Right forelimb (tissue), 1 donor: ENCODE measurements around the gene GFI1.

Experiments
- DNase-seq: peaks from one replicate; pipeline ENCODE4 v3.0.0-alpha.2; 2018

GFI1 gene

GRCh38 chr1:92487078-92487605 lies 417 bp upstream of the GFI1 start:
- no peak for DNase-seq

DNA sequence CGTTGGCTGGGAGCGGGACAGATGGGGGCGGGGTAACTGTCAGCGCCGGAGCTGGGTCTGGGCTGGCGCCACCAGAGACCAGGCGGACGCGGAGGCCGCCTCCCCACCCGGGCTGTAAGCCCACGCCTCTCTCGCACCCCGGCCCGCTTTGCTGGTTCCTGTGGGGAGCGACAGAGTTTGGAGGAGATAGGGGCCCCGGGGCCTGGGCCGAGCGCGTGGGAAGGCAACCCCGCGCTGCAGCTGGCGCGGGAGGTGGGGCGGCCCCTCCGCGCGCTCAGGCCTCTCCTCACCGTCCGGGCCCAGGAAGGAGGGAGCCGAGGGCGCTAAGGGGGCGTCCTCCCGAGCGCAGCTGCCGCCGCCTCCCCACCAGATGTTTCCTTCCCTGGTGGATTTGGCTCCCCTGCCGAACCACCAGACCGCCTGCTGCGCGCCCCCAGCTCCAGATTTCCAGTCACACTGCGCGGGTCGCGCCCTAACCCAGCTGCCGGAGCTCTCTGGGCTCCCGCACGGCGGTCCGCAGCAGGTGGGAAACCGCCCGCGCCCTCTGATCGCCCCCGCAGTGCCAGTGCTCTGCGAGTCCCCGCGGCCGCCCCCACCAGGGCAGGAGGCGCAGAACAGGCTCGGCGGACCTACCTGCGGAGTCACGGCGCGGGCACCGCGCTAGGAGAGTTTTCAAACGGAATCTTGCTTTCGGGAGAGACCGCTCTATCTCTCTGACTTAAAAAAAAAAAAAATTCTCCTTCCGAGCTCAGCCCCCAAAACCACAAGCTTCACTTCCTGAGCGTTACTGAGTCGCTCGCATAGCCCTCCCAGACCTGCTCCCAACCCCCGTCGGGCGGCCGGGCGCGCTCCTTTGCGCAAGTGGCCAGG lies 1.1 kb downstream of the GFI1 start:
- peak; percentile 61 for DNase-seq

DNA sequence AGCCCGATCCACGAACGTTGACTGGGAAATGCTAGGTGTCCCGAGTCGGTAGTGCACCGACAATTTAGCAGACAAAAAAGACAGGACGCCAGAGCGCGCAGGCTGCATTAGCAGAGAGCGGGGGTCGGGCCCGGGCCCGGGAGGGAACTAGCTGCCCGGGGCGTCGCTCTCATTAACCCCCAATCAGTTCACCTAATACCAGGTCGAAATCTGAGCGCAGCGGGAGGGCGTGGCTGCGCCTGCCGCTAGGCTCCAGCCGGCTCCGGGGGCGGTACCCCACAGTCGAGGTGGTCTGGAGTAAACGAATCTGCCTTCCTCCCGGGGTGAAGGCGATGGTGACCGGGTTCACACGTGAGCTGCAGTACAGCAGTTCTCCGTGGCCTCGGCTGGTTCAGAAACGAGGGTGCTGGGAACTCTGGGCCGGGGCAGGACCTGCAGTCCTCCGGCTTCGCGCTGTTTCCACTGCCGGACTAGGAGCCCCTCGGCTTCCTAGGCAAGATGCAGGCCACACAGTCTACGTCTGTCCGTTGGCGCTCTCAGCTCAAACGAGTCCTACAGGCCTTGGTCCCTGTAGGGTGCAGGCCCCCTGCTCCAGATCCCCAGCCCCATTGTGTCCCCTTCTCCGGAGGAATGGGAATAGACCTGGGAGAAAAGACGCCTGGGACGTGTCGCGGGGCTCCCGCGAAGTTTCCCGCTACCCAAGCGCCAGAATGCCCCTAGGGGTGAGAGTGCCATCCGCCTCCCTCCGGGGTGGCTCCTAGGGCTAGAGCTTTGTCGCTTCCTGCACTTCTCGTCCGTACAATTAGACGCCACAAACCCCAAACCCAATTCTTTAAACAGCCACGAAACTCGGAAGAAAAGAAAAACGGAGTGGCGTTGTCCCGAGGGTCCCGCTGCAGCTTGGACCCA lies 2.0 kb downstream of the GFI1 start:
- DNase-seq: peak; percentile 69

DNA sequence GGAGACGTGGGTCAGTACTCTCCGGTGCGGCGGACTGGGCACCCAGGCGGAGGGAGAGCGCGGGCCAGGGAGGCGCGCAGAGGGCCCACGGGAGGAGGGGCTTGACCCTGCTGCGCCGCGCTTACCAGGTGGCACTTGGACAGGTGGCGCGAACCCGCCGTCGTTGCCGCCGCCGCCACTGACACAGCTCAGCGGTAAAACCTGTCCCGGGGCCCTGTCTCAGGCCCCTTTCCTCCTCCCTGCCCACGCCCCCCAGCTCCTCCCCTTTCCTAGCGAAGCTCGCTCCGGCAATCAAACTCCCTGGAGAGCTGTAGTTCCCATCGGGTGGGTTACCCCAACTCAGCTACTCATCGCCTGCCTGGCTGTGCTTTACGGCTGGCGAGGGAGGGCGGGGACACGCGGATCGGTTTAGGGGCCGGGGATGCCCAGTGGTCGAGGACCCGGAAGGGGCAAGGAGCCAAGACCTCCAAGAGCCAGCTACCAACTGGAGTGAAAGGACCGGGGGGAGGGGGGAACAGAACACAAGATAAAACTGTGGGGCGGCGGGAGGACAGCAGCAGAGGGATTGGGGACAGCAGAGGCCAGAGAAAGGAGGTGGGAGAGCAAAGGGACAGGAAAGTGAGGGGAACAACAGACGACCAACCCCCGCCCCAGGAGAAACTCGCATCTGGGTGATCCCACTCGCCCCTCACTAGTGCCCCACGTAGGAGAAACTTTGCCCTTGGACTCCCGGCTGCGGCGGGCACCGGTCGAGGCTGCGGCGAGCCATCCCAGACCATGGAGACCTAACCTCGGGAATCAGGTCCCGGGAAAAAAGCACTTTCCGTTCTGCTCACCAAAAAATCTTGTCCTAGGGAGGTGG lies 2.9 kb downstream of the GFI1 start:
- peak; percentile 58 for DNase-seq

DNA sequence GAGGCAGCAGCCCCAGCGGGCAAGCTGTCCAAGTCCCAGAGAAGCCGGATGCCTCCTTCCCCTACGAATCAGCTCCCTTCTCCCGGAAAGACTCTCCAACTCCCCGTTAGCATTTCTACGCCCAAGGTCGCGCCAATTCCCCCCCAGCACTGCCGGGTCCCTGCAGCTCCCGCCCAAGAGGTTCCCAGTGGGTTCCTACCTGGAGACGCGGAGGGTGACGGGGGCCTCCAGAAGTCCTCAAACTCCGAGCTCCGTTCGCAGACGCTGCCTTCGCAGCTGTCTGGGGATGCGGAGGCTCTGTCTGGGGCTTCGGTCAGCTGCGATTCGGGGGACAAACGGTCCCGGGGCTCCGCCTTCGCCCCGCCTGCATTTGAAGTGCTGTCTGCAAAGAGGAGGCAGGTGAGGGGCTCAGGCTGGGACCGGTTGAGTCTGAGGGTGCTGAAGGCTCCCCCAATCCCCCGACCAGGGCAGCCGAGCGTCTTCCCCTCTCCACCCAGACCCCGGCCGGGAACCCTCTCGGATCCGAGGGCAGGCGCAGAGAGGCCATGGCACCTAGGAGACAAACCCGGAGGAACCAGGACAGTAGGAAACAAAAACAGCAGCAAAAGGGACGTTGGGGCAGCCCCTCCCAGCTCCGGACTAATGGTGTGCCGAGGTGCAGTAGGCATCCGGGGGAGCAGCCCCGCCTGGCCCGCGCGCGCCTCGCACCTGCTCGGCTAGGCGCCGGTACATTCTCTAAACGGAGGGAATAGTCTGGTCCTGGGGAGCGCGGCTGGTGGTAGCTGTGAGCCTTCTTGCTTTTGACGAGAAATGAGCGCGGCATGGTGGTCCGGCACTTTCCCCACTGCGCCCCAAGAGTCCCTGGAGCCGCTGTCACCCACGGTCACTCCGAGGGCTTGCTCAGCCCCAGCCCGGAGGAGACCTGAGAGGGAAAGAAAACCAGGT lies 3.8 kb downstream of the GFI1 start:
- peak; percentile 67 for DNase-seq

DNA sequence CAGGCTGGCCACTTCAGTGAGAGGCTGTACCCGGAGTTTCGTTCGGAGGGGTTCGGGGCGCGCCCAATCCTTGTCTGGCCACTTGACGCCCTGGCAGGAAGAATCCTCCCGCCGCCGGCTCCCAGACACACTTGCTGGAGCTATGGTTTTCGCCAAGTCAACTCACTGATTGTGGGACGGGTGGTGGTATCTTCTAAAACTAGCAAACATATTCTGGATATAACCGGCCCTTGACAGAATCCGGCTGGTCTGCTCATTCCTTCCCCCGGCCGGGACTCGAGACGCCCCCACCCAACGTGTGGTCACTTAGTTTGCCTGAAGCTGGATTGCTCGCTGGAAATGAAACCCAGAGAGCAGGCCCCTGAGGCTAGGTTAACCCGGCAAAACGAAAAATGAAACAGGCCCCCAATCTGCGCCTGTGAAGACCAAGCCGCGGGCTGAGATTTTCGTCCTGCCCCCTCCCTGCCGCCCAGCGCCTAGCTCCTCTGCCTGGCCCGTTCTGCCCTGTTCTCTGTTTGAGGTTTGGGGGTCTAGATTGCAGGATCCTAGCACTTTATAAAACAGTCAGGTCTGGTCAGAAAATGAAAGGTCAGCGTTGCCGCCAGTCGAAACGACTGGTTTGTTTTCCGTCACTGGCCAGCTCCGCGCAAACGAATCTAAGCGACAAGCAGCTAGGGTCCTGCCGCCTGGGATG lies 4.6 kb downstream of the GFI1 start:
- peak; percentile 60 for DNase-seq

- no peak for DNase-seq
Measured at GRCh38 chr1:92481599-92481925, 5.2 kb downstream of the GFI1 start.

DNA sequence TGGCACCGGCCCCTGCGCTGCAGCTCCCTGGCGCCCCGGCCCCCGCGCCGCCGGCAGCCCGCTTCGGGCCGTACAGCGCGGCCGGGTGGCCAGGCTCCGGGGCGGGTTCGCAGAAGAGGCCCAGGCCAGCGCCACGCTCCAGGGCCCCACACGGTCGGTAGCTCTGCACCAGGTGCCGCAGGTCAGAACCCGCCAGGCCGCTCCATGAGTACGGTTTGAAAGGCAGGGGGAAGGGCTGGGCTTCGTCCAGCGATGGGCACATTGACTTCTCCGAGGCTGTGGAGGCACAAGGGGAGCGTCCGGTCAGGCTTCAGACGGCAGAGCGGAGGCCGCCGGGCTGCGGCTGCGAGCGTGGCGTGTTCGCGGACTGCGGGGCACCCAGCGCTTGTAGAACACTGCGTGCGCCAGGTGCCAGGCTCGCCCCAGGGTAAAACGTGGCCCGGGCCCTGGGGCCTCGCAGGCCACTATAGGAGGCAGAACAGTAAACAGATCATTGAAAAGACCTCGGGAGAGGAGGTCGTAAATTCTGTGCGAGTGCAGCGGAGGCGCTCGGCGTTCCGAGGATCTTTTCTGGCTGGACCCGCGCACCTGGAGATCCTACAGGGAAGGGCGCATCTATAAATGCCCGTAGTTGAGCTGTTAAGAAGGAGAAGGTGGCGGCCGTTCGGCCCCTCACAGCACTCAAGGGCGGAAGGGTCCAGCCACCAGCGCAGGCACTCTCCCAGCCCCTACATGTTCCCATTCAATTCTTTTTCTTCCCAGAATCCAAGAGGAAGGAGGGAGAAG lies 5.7 kb downstream of the GFI1 start:
- no peak for DNase-seq

DNA sequence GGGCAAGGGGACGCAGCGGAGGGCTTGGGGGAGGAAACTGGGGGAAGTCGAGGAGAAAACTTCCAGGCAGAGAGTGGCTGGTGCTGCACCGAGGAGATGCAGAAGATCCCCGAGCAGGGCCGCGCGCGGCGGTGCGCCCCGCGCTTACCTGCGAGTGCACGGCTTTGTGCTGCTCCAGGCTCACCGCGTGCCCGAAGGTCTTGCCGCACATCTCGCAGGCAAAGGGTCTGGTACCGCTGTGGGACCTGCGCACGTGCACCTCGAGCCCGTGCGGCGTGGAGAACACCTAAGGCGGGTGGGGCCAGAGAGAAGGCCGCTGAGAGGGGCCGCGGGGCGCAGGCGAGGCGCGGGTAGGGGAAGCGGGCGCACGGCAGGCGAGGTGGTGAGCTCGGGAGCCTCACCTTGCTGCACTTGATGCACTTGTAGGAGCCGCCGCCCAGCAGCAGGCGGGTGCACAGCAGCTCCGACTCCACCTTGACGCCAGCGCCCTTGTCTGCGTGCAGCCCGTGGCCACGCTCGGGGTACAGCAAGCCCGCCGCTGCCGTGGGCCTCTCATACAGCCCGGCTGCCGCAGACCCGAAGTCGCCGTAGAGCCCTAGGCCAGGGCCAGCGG lies 6.4 kb downstream of the GFI1 start:
- DNase-seq: no peak

DNA sequence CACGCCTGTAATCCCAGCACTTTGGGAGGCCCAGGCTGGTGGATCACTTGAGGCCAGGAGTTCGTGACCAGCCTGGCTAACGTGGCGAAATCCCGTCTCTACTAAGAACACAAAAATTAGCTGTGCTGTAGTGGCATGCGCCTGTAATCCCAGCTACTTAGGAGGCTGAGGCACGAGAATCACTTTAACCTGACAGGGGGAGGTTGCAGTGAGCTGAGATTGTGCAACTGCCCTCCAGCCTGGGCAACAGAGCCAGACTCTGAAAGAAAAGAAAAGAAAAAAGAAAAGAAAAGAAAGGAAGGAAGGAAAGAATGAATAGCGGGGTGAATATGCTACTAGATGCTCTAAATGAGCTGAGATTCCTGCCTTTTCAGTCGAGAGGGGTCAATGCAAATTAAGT lies 7.1 kb downstream of the GFI1 start:
- DNase-seq: no peak

GRCh38 chr1:92478393-92478792 lies 8.3 kb downstream of the GFI1 start:
- DNase-seq: no peak

DNA sequence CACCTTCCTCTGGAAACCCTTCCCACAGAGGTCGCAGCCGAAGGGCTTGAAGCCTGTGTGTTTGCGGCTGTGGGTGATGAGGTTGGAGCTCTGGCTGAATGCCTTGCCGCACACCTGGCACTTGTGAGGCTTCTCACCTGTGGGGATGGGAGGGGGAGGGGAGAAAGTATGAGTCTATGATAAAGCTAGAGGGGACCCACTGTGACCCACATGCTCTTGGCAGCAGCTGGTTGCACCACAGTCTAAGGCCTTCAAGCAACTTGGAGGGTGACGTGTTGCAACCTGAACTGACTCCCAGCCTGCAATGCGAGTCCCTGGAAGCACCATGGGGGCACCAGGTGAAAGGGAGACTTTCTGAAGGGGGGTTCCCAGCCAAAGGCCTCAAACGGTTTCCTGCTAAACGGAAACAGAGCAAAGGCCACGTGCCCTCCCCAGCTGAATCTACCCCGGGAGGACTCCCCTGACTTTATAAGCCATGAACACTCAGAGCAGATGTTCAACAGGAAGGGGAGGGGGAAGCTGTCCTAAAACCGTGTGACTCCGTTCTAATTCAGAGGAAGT lies 10.6 kb downstream of the GFI1 start:
- no peak for DNase-seq

GRCh38 chr1:92475029-92475428 lies 11.7 kb downstream of the GFI1 start:
- no peak for DNase-seq

DNA sequence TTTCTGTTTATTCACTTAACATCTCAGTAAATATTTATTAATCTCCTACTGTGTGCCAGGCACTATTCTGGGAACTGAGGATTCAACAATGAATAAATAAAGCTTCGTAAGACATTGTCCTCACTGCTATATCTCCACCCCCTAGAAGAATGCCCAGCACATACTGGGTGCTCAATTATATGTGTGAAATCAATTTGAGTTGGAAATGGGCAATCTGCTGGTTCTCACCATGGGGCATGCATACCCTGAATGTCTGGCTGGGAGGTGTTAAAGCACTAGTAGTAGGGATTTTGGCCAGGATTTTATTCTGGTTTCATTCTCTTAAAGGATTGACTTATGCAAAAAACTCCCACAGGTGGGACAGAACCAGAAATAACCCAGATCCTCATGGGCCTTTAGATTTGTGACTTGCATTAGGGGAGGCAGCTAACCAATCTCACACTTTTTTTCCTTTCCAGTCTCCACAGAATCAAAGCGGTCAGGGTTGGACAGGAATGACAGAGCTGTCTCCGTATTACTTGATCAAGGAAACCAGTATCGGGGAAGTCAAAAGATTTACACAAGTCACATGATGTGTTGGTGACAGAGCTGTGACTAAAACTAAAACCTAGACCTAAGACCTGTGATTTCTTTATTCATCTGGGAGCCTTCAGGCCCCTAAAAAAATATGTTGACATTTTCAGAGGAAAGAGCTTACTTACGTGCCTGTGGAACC lies 12.8 kb downstream of the GFI1 start:
- DNase-seq: no peak

GRCh38 chr1:92470216-92470615 lies 16.5 kb downstream of the GFI1 start:
- no peak for DNase-seq

DNA sequence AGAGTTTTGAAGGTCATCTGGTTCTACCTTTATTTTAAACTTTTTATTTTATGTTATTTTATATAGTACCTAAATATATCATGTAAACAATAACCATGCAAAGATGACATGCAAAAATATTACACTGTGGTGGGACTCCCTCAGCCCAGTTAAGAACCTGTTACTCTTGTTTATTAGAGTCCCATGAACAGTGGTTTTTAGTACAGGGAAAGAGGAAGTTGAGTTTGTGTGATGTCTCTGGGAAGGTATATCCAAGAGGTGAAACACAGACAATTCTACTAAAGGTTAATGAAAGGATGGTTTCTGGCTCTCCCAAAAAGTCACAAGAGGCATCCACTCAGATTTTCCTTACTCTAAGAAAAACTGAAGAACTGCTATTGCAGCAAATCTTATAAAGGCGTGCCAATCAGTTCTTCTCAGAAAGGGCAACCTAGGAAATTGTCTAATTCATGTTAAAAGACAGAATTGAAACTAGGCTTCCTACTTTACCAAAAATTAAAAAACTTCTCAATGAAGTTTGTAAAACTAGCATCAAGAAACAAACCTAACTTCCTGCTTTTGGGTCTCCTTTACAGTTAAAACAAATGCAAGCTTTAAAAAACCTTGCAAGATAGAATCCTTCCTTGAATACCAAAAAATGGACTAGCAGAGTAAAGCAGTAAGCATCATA lies 19.9 kb downstream of the GFI1 start:
- no peak for DNase-seq

DNA sequence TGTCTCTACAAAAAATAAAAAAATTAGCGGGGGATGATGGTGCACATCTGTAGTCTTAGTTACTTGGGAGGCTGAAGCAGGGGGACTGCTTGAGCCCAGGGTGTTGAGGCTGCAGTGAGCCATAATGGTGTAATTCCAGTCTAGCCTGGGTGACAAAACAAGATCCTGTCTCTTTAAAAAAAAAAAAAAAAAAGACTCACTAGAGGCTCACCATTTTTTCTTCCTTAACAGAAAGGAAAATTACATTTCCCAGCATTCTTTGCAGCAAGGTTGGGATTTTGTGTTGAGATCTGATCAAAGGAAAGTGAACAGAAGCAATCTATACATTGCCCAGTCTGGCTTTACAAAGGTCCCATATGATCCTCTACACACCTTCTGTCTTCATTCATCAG lies 21.5 kb downstream of the GFI1 start:
- DNase-seq: no peak
